Fibroblast of lung (primary cell): ENCODE results near the gene GABRG3.

Experiments used
- EZH2 ChIP-seq: IDR thresholded peaks from 2 replicates; pipeline ENCODE4 v1.5.1; 2012; ENCODE audit warnings: low read length, control low read depth, mild to moderate bottlenecking; ENCODE audit errors: missing control alignments
- TF ChIP-seq, protein P1 (sequence below), 2 donors: IDR thresholded peaks in 1 of 2; conservative IDR thresholded peaks in 1 of 2; 1 replicate in 1 of 2; 2 replicates in 1 of 2; pipeline ENCODE4 v1.5.1; 2011 to 2012; ENCODE audit warnings: low read length in 2 of 2, control low read depth in 1 of 2, inconsistent platforms in 1 of 2, low read depth in 1 of 2, mild to moderate bottlenecking in 1 of 2

DNA sequence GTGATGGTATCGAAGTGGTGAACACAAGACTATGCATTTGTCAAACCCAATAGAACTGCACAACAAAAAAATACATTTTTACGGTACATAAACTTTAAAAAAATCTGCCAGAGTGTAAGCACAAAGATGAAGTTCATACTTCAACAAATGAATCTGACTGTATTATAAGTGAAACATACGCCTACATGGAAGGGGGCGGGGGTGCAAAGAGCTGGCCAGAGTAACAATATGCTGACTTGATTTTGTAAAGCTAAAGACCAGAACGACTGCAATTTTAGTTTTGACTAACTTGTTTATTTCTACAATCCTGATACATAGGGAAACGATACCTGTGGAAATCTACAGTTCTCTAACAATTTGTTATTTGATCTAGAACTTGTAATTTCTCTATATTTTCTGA is 426.0 kb downstream of the GABRG3 start:
- TF ChIP-seq, protein P1, sequence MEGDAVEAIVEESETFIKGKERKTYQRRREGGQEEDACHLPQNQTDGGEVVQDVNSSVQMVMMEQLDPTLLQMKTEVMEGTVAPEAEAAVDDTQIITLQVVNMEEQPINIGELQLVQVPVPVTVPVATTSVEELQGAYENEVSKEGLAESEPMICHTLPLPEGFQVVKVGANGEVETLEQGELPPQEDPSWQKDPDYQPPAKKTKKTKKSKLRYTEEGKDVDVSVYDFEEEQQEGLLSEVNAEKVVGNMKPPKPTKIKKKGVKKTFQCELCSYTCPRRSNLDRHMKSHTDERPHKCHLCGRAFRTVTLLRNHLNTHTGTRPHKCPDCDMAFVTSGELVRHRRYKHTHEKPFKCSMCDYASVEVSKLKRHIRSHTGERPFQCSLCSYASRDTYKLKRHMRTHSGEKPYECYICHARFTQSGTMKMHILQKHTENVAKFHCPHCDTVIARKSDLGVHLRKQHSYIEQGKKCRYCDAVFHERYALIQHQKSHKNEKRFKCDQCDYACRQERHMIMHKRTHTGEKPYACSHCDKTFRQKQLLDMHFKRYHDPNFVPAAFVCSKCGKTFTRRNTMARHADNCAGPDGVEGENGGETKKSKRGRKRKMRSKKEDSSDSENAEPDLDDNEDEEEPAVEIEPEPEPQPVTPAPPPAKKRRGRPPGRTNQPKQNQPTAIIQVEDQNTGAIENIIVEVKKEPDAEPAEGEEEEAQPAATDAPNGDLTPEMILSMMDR (conservative IDR thresholded peaks at IDR 0.05 in 1 of 2, IDR thresholded peaks at IDR 0.05 in 1 of 2; ENCODE audit: low read depth in 1 of 2, low read length in 2 of 2): no peak
- TF ChIP-seq EZH2: no peak
